Stimulated activated CD4-positive, alpha-beta T cell treated with anti-CD3 and anti-CD28 coated beads, Interleukin-2, amount 100 ng/mL, for 48 hours (primary cell): ENCODE results near the gene FIGN.

Experiments used
- DNase-seq, 2 donors: peaks; one replicate each; pipeline ENCODE4 v3.0.0-alpha.2; 2020

FIGN gene

GRCh38 chr2:163701399-163702195 is 34.2 kb downstream of the FIGN start:
- DNase-seq, result no peak

GRCh38 chr2:163698857-163699256 is 37.0 kb downstream of the FIGN start:
- DNase-seq, result no peak

GRCh38 chr2:163697846-163698637 is 37.8 kb downstream of the FIGN start:
- DNase-seq, result no peak

- no peak for DNase-seq
Observed at GRCh38 chr2:163697429-163697828, 38.4 kb downstream of the FIGN start.

GRCh38 chr2:163693484-163693883 is 42.3 kb downstream of the FIGN start:
- DNase-seq, result no peak

- DNase-seq, result no peak
Observed at GRCh38 chr2:163692611-163693482, 43.0 kb downstream of the FIGN start.

GRCh38 chr2:163692081-163692480 is 43.7 kb downstream of the FIGN start:
- DNase-seq, result no peak

- no peak for DNase-seq
Observed at GRCh38 chr2:163690896-163691295, 44.9 kb downstream of the FIGN start.

- DNase-seq, result no peak
Observed at GRCh38 chr2:163687217-163687616, 48.6 kb downstream of the FIGN start.

- DNase-seq, result no peak
Observed at GRCh38 chr2:163686289-163686688, 49.5 kb downstream of the FIGN start.

- DNase-seq, result no peak
Observed at GRCh38 chr2:163682695-163683094, 53.1 kb downstream of the FIGN start.

GRCh38 chr2:163681745-163682144 is 54.1 kb downstream of the FIGN start:
- DNase-seq, result no peak

- DNase-seq, result no peak
Observed at GRCh38 chr2:163675388-163675787, 60.4 kb downstream of the FIGN start.

- DNase-seq, result no peak
Observed at GRCh38 chr2:163673522-163673921, 62.3 kb downstream of the FIGN start.

- DNase-seq, result no peak
Observed at GRCh38 chr2:163670929-163671328, 64.9 kb downstream of the FIGN start.

- no peak for DNase-seq
Observed at GRCh38 chr2:163669506-163669905, 66.3 kb downstream of the FIGN start.

- DNase-seq, result no peak
Observed at GRCh38 chr2:163667064-163667887, 68.5 kb downstream of the FIGN start.

GRCh38 chr2:163665817-163666216 is 70.0 kb downstream of the FIGN start:
- no peak for DNase-seq

- no peak for DNase-seq
Observed at GRCh38 chr2:163665051-163665450, 70.8 kb downstream of the FIGN start.

GRCh38 chr2:163664610-163665009 is 71.2 kb downstream of the FIGN start:
- no peak for DNase-seq

GRCh38 chr2:163662141-163662780 is 73.5 kb downstream of the FIGN start:
- no peak for DNase-seq

- DNase-seq, result no peak
Observed at GRCh38 chr2:163659224-163659623, 76.6 kb downstream of the FIGN start.
